Measurements from ENCODE around the gene PGS1.

PGS1 gene

GRCh38 chr17:78427140-78427539 lies 48.7 kb downstream of the PGS1 start:
- DNase-seq (ENCODE audit: low read depth), result no peak

- DNase-seq (ENCODE audit: low read depth), result no peak
These were observed 49.7 kb downstream of the PGS1 start for GRCh38 chr17:78428025-78428575.

DNA sequence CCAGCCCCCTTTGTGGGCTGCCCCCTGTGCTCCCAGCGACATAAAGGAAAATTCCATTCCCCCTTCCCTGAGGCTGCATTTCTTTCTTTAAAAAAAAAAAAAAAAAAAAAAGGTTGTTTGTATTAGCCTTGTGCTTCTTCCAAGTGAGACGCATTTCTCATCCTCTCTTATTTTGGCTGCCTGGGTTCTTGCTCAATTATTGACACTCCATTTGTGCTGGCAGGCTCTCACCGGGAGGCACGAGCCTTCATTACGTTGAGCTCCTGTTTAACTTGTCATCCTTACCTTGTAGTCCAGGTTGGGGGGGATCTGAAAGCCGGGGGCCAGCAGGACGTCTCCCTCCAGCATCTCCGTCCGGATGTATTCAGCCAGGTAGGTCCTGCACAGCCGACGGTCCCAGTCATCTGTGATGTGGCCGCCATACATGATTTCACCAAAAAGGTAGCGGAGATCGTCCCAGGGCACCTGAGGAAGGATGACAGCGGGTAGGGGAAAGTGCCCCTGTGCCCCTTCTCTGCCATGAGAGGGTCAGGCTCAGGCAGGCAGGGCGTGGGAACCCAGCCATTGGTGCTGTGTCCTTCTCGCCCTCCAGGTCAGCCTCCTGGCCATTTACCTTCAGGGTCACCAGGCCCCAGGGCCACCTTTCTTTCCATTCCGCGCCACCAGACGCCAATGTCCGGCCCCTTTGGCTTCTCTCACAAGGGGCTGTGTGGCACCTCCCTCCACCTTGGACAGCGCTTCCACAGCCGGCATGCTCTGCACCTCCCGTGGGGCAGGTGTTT lies 50.6 kb downstream of the PGS1 start:
- no peak for DNase-seq (ENCODE audit: low read depth)

DNA sequence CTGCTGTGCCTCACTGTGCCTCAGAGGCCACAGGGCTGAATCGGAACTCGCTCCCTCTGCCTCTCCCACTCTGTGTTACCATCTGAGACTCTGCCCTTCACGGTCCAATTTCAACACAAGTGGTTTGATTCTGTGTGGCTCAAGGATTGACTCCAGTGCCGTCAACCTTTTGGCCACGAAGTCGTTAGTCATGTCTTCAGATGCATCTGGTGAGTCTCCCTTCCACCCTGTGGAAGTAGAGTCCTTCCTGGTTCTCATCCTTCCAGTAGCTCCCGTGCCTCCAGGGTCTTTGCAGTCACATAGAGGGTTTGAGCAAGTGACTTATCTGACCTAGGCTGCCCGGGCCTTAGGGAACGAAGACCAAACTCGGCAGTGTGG lies 51.2 kb downstream of the PGS1 start:
- no peak for DNase-seq (ENCODE audit: low read depth)

DNA sequence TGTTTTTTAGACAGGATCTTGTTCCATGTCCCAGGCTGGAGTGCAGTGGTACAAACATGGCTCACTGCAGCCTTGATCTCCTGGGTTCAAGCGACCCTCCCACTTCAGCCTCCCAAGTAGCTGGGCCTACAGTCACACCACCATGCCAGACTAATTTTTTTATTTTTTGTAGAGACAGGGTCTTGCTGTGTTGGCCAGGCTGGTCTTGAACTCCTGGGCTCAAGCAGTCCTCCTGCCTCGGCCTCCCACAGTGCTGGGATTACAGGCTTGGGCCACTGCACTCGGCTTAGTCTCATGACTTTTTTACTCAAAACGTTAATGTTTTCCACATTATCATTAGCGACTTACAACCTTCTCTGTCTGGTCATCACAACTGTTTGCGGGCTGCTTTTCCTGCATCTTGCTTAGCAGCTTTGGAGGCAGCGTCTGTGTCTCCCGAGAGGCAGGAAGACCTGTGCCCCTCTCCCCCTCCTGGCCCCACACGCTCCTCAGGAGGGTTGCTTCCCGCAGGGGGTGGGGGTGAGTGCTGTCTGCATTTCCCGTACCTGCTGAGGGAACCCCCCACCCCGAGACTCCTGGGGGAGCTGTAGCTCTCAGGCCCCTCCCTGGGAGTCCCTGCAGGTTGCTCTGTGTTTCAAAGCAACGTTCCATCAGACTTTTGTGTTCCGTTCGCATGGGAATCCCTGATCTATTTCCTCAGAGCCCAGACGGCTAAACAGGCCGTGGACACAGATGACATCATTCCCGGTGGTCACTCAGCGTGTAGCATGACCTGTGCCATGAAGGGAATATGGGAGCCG lies 52.6 kb downstream of the PGS1 start:
- no peak for DNase-seq (ENCODE audit: low read depth)

GRCh38 chr17:78431692-78431958 lies 53.2 kb downstream of the PGS1 start:
- no peak for DNase-seq (ENCODE audit: low read depth)

DNA sequence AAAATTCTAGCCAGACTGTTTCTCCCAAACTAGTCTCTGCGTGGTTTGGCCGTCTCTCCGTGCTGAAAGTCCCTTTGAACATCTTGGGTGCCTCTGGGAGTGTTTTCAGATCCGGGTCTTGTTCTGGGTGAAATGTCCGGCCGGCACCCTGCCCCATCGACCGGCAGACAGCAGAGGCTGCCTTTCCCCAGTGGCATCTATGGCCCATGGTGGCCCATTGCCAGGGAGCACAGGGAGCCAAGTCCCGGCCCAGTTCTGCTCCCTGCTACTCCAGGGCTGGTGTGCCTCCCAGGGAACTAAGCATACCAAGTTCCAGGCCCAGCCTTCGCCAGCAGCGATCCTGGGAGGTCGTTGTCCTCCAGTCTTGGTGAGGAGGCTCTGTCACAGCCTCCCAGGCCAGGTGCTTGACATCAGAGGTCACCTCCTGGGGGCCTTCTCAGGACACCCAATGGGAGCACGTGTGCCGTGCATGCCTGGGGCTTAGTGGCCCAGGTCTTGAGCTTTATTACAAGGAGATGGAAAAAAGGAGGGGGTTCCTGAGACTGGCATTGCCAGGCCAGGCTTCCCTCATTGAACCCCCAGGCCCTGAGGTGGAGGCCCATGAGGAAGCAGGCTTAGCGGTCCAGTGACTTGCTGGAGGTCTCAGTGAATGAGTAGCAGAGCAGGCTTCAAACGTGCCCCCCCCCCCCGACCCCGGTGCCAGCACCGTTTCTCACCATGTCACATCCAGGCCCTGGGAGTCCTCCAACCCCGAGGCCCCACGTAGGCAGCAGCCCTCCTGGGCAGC lies 54.0 kb downstream of the PGS1 start:
- DNase-seq (ENCODE audit: low read depth), result no peak

- no peak for DNase-seq (ENCODE audit: low read depth)
These were observed 54.7 kb downstream of the PGS1 start for GRCh38 chr17:78433013-78433727.

DNA sequence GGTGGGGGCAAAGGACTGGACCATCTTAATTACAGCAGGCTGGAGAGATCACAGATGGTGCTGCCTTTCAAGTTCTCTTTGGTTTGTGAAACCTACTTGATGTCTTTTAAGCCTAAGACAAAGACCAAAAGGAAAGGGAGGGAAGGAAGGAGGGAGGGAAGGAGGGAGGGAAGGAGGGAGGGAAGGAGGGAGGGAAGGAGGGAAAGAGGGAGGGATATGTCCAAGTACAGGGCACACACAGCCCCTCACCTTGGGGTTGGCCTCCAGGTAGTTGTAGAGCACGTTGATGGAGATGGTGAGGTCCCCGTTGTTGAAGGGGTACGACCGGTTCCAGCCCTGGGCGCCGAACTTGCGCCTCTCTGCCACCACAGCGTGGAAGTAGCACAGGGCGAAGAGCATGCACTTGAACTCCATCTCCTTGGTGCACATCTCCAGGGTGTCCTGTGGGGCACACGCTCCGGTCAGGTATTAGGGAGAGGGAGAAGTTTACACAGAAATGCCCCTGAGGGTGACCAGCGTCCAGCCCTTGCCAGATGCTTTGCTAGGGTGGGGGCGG lies 55.4 kb downstream of the PGS1 start:
- DNase-seq (ENCODE audit: low read depth), result no peak

- no peak for DNase-seq (ENCODE audit: low read depth)
These were observed 56.2 kb downstream of the PGS1 start for GRCh38 chr17:78434455-78435329.

GRCh38 chr17:78435330-78436005 lies 57.0 kb downstream of the PGS1 start:
- no peak for DNase-seq (ENCODE audit: low read depth)

GRCh38 chr17:78437508-78438169 lies 59.2 kb downstream of the PGS1 start:
- DNase-seq (ENCODE audit: low read depth), result no peak

GRCh38 chr17:78438271-78438691 lies 59.8 kb downstream of the PGS1 start:
- peak; percentile 26 for DNase-seq (ENCODE audit: low read depth)

GRCh38 chr17:78438694-78439325 lies 60.4 kb downstream of the PGS1 start:
- peak; percentile 25 for DNase-seq (ENCODE audit: low read depth)

DNA sequence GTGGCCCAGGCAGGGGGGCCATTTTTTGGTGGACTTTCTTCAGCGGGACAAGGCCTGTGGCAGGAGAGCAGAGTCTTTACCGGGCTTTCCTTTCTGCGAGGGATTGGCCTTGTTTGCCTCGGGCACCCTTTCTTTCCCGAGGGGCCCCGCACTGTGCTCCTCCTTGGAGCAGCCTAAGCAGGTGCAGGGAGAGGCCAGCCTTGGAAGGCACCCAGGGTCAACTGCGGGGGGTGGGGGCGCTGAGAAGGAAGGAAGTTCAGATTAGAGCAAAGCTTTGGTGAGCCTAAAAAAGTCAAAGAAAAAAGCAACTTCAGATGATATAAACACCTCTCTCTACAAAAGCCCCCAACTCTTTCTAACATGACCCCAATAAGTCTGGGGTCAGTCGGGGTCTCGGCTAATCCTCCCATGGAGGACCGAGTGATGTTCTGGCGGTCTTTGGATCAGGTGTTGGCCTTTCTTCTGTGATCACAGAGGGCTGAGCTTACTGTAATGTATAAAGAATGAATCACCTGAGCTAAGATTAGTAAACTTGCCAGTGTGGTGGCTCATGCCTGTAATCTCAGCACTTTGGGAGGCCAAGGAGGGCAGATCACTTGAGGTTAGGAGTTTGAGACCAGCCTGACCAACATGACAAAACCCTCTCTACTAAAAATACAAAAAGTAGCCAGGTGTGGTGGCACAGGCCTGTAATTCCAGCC lies 63.0 kb downstream of the PGS1 start:
- peak; percentile 28 for DNase-seq (ENCODE audit: low read depth)

DNA sequence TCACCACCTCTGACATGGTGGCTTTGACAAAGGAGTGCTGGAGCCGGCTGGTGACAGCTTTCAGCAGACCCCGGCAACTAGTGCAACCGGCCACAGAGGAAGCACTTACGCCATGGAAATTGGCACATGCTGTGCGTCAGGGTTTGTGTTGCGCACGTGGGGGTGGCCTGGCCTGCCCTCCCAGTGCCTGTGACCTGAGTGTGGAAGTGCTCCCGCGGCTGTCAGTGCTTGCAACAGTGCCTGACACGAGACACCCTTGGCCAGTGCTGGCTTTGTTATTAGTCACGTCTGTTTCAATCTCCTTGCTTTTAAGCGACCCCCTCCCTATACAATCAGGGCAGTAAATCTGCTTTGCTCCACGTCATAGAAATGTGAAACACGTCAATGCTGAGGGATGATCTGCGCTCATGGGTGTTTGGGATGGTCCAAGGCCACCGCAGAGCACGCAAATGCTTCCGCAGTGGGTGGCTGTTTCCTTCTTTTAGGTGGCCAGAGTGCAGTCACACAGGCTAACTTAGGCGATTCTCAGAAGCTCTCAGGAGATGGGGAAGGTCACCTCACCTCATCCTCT lies 64.3 kb downstream of the PGS1 start:
- no peak for DNase-seq (ENCODE audit: low read depth)

GRCh38 chr17:78444392-78444791 lies 65.9 kb downstream of the PGS1 start:
- DNase-seq (ENCODE audit: low read depth), result no peak

DNA sequence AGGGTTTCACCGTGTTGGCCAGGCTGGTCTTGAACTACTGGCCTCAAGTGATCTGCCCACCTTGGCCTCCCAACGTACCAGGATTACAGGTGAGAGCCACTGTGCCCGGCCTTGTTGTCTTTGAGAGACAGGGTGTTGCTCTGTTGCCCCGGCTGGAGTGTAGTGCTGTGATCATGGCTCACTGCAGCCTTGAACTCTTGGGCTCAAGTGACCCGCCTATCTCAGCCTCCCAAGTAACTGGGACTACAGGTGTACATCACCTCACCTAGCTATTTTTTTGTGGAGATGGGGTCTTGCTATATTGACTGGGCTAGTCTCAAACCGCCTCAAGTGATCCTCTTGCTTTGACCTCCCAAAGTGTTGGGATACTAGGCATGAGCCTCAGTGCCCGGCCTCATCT lies 68.4 kb downstream of the PGS1 start:
- no peak for DNase-seq (ENCODE audit: low read depth)

Data from ELR (cell line).